ENCODE measurements around the gene JAZF1.

DNA sequence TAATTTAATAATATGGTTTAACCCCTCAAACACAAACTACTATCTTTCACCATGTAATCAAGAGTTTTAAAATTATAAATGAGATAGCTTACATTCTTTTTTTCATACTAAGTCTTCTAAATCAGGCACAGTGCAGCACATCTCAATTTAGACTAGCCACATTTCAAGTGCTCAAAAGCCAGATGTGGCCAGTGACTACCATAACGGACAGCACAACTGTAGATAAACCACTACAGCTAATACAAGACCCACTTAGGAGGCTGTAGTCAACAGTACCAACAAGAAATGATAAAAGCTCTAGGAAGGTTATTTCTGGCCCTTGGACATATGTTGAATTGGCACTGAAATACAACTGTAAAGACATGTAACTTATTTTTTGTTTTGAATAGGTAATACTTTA, 65.3 kb downstream of the JAZF1 start:
- no peak for TF ChIP-seq EZH2 (IDR thresholded peaks at IDR 0.05; ENCODE audit: borderline replicate concordance)
- TF ChIP-seq CTCF (IDR thresholded peaks at IDR 0.05; ENCODE audit: poor library complexity) = no peak

Measured in hepatocyte (in vitro differentiated cells).